ENCODE data around the gene MKKS.

DNA sequence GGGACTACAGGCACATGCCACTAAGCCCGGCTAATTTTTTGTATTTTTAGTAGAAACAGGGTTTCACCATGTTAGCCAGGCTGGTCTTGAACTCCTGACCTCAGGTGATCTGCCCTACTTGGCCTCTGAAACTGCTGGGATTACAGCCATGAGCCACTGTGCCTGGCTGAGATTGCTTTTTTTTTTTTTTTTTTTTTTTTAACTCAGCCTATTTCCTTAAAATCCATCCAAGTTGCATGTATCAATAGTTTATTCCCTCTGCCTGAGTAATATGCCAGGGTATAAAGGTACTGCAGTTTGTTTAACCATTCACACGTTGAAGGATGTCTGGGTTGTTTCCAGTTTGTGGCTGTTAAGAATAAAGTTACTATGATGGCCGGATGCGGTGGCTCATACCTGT, 11.7 kb upstream of the MKKS start:
- TF ChIP-seq, protein P1, sequence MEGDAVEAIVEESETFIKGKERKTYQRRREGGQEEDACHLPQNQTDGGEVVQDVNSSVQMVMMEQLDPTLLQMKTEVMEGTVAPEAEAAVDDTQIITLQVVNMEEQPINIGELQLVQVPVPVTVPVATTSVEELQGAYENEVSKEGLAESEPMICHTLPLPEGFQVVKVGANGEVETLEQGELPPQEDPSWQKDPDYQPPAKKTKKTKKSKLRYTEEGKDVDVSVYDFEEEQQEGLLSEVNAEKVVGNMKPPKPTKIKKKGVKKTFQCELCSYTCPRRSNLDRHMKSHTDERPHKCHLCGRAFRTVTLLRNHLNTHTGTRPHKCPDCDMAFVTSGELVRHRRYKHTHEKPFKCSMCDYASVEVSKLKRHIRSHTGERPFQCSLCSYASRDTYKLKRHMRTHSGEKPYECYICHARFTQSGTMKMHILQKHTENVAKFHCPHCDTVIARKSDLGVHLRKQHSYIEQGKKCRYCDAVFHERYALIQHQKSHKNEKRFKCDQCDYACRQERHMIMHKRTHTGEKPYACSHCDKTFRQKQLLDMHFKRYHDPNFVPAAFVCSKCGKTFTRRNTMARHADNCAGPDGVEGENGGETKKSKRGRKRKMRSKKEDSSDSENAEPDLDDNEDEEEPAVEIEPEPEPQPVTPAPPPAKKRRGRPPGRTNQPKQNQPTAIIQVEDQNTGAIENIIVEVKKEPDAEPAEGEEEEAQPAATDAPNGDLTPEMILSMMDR (IDR thresholded peaks at IDR 0.05), result no peak
- TF ChIP-seq EZH2 (IDR thresholded peaks at IDR 0.05), result no peak
- no peak for TF ChIP-seq EZH2phosphoT487 (IDR thresholded peaks at IDR 0.05)
